HEK293 (cell line): ENCODE results near the gene KLHL40.

Experiments used
- CTCF ChIA-PET: fragments of 350-600 bp; formaldehyde crosslinking; extraction: SDS; loops from one replicate; lab custom pipeline; 2021; ENCODE audit warnings: antibody characterized with exemption; lab: Yijun Ruan, JAX
- POLR2A ChIA-PET: fragments of 300-600 bp; formaldehyde crosslinking; extraction: SDS; loops from one replicate; lab custom pipeline; 2020; ENCODE audit warnings: antibody characterized with exemption, inconsistent platforms; lab: Yijun Ruan, JAX
- H3K27ac ChIP-seq: fragments of 200-500 bp; sonication (Bioruptor generic); 2 replicates; pipeline ENCODE4 v1.5.1; 2014; ENCODE audit warnings: low read depth, low read length, control low read depth, inconsistent platforms; ENCODE audit errors: extremely low read depth
- H3K36me3 ChIP-seq, 2 experiments: fragments of 200-500 bp in 1 of 2; sonication (Bioruptor generic) in 1 of 2; 1 replicate in 1 of 2; 2 replicates in 1 of 2; pipeline ENCODE4 v1.5.1; 2014 to 2017; ENCODE audit warnings: inconsistent platforms in 2 of 2, low read length in 2 of 2; ENCODE audit not compliant: control insufficient read depth in 2 of 2, insufficient read depth in 1 of 2
- H3K4me1 ChIP-seq: fragments of 200-500 bp; sonication (Bioruptor generic); 2 replicates; pipeline ENCODE4 v1.5.1; 2014; ENCODE audit warnings: mild to moderate bottlenecking, low read length, inconsistent platforms; ENCODE audit not compliant: control insufficient read depth, insufficient read depth
- H3K4me3 ChIP-seq: 2 replicates; pipeline ENCODE4 v1.5.1; 2011; ENCODE audit warnings: low read depth, mild to moderate bottlenecking, control low read depth, low read length, moderate library complexity
- H3K9me3 ChIP-seq: fragments of 200-500 bp; sonication (Bioruptor generic); 2 replicates; pipeline ENCODE4 v1.5.1; 2014; ENCODE audit warnings: low read depth, low read length, inconsistent platforms; ENCODE audit not compliant: control insufficient read depth, insufficient read depth
- FEZF1 ChIP-seq: fragments of 450-650 bp; formaldehyde crosslinking; IDR thresholded peaks from 2 replicates; pipeline ENCODE4 v1.5.1; 2016; ENCODE audit warnings: missing biosample characterization, missing genetic modification characterization
- GLIS1 ChIP-seq: fragments of 450-650 bp; formaldehyde crosslinking; IDR thresholded peaks from 2 replicates; pipeline ENCODE4 v1.5.1; 2016; ENCODE audit warnings: missing biosample characterization, missing genetic modification characterization
- GLIS2 ChIP-seq: fragments of 450-650 bp; formaldehyde crosslinking; IDR thresholded peaks from 2 replicates; pipeline ENCODE4 v1.5.1; 2016; ENCODE audit warnings: missing biosample characterization, missing genetic modification characterization
- IKZF3 ChIP-seq: fragments of 450-650 bp; IDR thresholded peaks from 2 replicates; pipeline ENCODE4 v1.5.0; 2018; ENCODE audit warnings: missing biosample characterization, mild to moderate bottlenecking, missing genetic modification characterization, moderate library complexity
- KLF1 ChIP-seq: fragments of 450-650 bp; formaldehyde crosslinking; IDR thresholded peaks from 2 replicates; pipeline ENCODE4 v1.5.1; 2016; ENCODE audit warnings: missing biosample characterization, missing genetic modification characterization
- KLF9 ChIP-seq: fragments of 450-650 bp; formaldehyde crosslinking; IDR thresholded peaks from 2 replicates; pipeline ENCODE4 v1.5.1; 2016; ENCODE audit warnings: missing biosample characterization, missing genetic modification characterization, low read depth
- MEIS1 ChIP-seq: sonication (generic); formaldehyde crosslinking; IDR thresholded peaks from 2 replicates; pipeline ENCODE4 v1.8.1; 2022; ENCODE audit warnings: missing genetic modification reagents, mild to moderate bottlenecking, borderline replicate concordance
- SCRT2 ChIP-seq: fragments of 450-650 bp; formaldehyde crosslinking; IDR thresholded peaks from 2 replicates; pipeline ENCODE4 v1.5.1; 2016; ENCODE audit warnings: missing biosample characterization, missing genetic modification characterization
- SP2 ChIP-seq: fragments of 450-650 bp; formaldehyde crosslinking; IDR thresholded peaks from 2 replicates; pipeline ENCODE4 v1.5.1; 2016; ENCODE audit warnings: missing biosample characterization, missing genetic modification characterization
- SP3 ChIP-seq: fragments of 450-650 bp; formaldehyde crosslinking; IDR thresholded peaks from 2 replicates; pipeline ENCODE4 v1.5.1; 2016; ENCODE audit warnings: missing biosample characterization, missing genetic modification characterization
- ZNF157 ChIP-seq: fragments of 450-650 bp; formaldehyde crosslinking; IDR thresholded peaks from 2 replicates; pipeline ENCODE4 v1.5.1; 2016; ENCODE audit warnings: missing biosample characterization, missing genetic modification characterization
- ZNF184 ChIP-seq: fragments of 450-650 bp; IDR thresholded peaks from 2 replicates; pipeline ENCODE4 v1.5.1; 2018; ENCODE audit warnings: missing biosample characterization, mild to moderate bottlenecking, missing genetic modification characterization
- ZNF335 ChIP-seq: fragments of 450-650 bp; formaldehyde crosslinking; conservative IDR thresholded peaks from 2 replicates; pipeline ENCODE4 v1.5.1; 2016; ENCODE audit warnings: missing biosample characterization, missing genetic modification characterization
- ZNF37A ChIP-seq: fragments of 450-650 bp; IDR thresholded peaks from 2 replicates; pipeline ENCODE4 v1.5.1; 2018; ENCODE audit warnings: missing biosample characterization, missing genetic modification characterization
- ZNF473 ChIP-seq: fragments of 450-650 bp; formaldehyde crosslinking; IDR thresholded peaks from 2 replicates; pipeline ENCODE4 v1.5.1; 2017; ENCODE audit warnings: missing biosample characterization, missing genetic modification characterization
- ZNF48 ChIP-seq: fragments of 450-650 bp; formaldehyde crosslinking; IDR thresholded peaks from 2 replicates; pipeline ENCODE4 v1.5.1; 2016; ENCODE audit warnings: missing biosample characterization, missing genetic modification characterization
- TF ChIP-seq, protein P1 (sequence below): fragments of 450-650 bp; formaldehyde crosslinking; IDR thresholded peaks from 2 replicates; pipeline ENCODE4 v1.5.1; 2016; ENCODE audit warnings: missing biosample characterization, missing genetic modification characterization
- TF ChIP-seq, protein P2 (sequence below): fragments of 450-650 bp; formaldehyde crosslinking; IDR thresholded peaks from 2 replicates; pipeline ENCODE4 v1.5.1; 2016; ENCODE audit warnings: missing biosample characterization, missing genetic modification characterization
- TF ChIP-seq, protein P3 (sequence below): fragments of 450-650 bp; formaldehyde crosslinking; IDR thresholded peaks from 2 replicates; pipeline ENCODE4 v1.5.1; 2017; ENCODE audit warnings: missing biosample characterization, missing genetic modification characterization
- TF ChIP-seq, protein P4 (sequence below): fragments of 450-650 bp; formaldehyde crosslinking; IDR thresholded peaks from 2 replicates; pipeline ENCODE4 v1.5.1; 2016; ENCODE audit warnings: missing biosample characterization, missing genetic modification characterization

Gene KLHL40

DNA sequence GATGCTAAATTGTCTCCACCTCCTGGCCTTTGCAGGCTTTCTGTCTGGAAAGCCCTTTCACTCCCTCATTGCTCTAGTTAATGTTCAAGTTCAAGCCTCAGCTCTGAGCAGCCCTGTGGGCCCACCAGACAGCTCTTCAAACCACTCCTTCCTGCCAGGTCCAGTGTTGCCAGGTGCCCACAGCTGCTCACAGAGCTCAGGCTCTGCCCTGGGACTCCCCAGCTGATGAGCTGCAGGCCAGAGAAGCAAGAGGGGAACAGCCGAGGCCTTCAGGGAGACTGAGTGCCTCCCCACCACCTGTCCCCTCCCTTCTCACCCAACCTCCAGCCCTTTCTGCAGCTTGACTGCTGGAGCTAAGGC, 33.1 kb upstream of the KLHL40 start (continued):
- TF ChIP-seq, protein P1, sequence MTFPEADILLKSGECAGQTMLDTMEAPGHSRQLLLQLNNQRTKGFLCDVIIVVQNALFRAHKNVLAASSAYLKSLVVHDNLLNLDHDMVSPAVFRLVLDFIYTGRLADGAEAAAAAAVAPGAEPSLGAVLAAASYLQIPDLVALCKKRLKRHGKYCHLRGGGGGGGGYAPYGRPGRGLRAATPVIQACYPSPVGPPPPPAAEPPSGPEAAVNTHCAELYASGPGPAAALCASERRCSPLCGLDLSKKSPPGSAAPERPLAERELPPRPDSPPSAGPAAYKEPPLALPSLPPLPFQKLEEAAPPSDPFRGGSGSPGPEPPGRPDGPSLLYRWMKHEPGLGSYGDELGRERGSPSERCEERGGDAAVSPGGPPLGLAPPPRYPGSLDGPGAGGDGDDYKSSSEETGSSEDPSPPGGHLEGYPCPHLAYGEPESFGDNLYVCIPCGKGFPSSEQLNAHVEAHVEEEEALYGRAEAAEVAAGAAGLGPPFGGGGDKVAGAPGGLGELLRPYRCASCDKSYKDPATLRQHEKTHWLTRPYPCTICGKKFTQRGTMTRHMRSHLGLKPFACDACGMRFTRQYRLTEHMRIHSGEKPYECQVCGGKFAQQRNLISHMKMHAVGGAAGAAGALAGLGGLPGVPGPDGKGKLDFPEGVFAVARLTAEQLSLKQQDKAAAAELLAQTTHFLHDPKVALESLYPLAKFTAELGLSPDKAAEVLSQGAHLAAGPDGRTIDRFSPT (tag by site-specific recombination): no peak
- TF ChIP-seq FEZF1 (tag by site-specific recombination): no peak
- TF ChIP-seq SCRT2 (tag by site-specific recombination): no peak
- no peak for TF ChIP-seq ZNF184
- no peak for TF ChIP-seq ZNF37A (tag by site-specific recombination)
- TF ChIP-seq, all 188 proteins: peak for 2

DNA sequence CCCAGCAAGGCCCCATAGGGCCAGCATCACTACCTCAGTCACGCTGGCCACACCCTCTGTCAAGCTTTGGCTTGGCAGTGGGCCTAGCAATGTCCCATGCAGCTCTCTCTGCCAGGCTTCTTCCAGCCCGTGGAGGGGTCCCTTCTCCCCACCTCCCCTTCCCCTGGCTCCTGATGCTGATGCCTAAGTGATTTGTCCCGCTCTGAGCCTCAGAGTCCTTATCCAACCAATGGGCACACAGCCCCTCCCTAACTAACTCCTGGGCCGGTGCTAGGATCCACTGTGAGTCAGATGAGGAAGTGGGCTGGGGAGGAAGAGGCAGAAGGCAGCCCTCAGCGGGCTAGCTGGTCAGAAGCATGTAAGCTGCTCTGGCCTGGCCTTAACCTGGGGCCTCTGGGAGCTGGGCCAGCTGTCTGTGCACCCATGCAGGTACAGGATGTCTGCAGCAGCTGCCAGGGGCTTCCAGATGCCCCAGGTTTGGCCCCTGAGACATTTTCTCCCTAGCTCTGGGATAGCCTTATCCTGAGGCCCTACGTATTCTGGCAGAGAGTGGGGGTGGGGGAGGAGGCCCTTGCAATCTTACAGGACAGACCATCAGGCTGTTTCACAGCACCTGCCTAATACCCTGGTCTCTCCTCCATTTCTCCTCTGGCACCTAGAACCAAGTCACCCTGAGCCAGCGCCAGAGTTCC, 32.6 kb upstream of the KLHL40 start:
- Histone ChIP-seq H3K4me1 (no peaks in the 10 kb centered on the region), H3K27ac (no peak overlapping the region), H3K4me3 (peak overlapping the region; percentile 64; the same call in 1 of the 2 replicates), H3K36me3 (peaks cover 0 to 35% of the 10 kb centered on the region in 2 experiments; a peak in 1 of 3 replicates), H3K9me3 (no peaks in the 10 kb centered on the region)
- POLR2A ChIA-PET: interaction anchor here (0.7 to 1.1 kb wide), 2 partner anchors 11 to 13 kb away, joined by 3 read pairs; no protein-coding TSS in a partner anchor
- TF ChIP-seq, protein P2, sequence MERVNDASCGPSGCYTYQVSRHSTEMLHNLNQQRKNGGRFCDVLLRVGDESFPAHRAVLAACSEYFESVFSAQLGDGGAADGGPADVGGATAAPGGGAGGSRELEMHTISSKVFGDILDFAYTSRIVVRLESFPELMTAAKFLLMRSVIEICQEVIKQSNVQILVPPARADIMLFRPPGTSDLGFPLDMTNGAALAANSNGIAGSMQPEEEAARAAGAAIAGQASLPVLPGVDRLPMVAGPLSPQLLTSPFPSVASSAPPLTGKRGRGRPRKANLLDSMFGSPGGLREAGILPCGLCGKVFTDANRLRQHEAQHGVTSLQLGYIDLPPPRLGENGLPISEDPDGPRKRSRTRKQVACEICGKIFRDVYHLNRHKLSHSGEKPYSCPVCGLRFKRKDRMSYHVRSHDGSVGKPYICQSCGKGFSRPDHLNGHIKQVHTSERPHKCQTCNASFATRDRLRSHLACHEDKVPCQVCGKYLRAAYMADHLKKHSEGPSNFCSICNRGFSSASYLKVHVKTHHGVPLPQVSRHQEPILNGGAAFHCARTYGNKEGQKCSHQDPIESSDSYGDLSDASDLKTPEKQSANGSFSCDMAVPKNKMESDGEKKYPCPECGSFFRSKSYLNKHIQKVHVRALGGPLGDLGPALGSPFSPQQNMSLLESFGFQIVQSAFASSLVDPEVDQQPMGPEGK: peak; percentile 51
- TF ChIP-seq ZNF157 (no peak), SP3 (peak; percentile 28; the same call in 1 of the 2 replicates), SP2 (tag by site-specific recombination) (peak; percentile 33; the same call in 1 of the 2 replicates), MEIS1 (CRISPR knock-in tag) (no peak), KLF9 (0 out of 2 replicates have a peak, but pooled peaks have one; percentile 38), ZNF48 (tag by site-specific recombination) (no peak), ZNF473 (tag by site-specific recombination) (no peak), GLIS2 (tag by site-specific recombination) (peak; percentile 38; the same call in 1 of the 2 replicates), IKZF3 (tag by site-specific recombination) (no peak), KLF1 (tag by site-specific recombination) (peak; percentile 60), GLIS1 (tag by site-specific recombination) (peak; percentile 68), ZNF335 (tag by site-specific recombination) (peak; percentile 58; the same call in 1 of the 2 replicates)
- TF ChIP-seq, protein P3, sequence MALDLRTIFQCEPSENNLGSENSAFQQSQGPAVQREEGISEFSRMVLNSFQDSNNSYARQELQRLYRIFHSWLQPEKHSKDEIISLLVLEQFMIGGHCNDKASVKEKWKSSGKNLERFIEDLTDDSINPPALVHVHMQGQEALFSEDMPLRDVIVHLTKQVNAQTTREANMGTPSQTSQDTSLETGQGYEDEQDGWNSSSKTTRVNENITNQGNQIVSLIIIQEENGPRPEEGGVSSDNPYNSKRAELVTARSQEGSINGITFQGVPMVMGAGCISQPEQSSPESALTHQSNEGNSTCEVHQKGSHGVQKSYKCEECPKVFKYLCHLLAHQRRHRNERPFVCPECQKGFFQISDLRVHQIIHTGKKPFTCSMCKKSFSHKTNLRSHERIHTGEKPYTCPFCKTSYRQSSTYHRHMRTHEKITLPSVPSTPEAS (tag by site-specific recombination): no peak
- TF ChIP-seq, protein P4, sequence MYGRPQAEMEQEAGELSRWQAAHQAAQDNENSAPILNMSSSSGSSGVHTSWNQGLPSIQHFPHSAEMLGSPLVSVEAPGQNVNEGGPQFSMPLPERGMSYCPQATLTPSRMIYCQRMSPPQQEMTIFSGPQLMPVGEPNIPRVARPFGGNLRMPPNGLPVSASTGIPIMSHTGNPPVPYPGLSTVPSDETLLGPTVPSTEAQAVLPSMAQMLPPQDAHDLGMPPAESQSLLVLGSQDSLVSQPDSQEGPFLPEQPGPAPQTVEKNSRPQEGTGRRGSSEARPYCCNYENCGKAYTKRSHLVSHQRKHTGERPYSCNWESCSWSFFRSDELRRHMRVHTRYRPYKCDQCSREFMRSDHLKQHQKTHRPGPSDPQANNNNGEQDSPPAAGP (tag by site-specific recombination): peak; percentile 72; the same call in 1 of the 2 replicates
- CTCF ChIA-PET: interaction anchor here (0.6 kb wide), 1 partner anchor 46 kb away, joined by 5 read pairs; no protein-coding TSS in a partner anchor
